Psoas muscle (tissue), 8 donors: Measurements from ENCODE around the gene SLC35G6. TPM values are rescaled to one million over a fixed set of nuclear protein-coding genes. Genes with fewer than 3 reads are reported as not detected.
"Not testable (repeated sequence)": the region's sequence is repeated elsewhere in the genome, so short reads cannot be mapped to it uniquely, and the experiment has no call there.

Source experiments
- ATAC-seq, 4 donors: fragments of 200-7000 bp; cut with Tn5 transposase; one replicate each; pipeline ENCODE4 v1.9.1; 2020; ENCODE audit warnings: moderate library complexity in 3 of 4, mild to moderate bottlenecking in 2 of 4
- DNase-seq, 2 donors: peaks; one replicate each; pipeline ENCODE4 v3.0.0-alpha.2; 2020
- H3K27ac ChIP-seq: fragments of 200-600 bp; one replicate; pipeline ENCODE4 v1.8.0; 2022
- H3K27me3 ChIP-seq, 3 donors: fragments of 200-600 bp in 1 of 3; one replicate each; pipeline versions ENCODE4 v1.6.1 to v1.8.0; 2013 to 2022; ENCODE audit warnings: low read length in 2 of 3, mild to moderate bottlenecking in 2 of 3, moderate library complexity in 1 of 3; ENCODE audit not compliant: insufficient read depth in 3 of 3
- H3K36me3 ChIP-seq, 2 donors: fragments of 200-600 bp in 1 of 2; one replicate each; pipeline versions ENCODE4 v1.6.1 to v1.8.0; 2013 to 2022; ENCODE audit warnings: low read depth in 1 of 2, mild to moderate bottlenecking in 1 of 2, moderate library complexity in 1 of 2; ENCODE audit not compliant: insufficient read depth in 1 of 2
- H3K4me1 ChIP-seq: fragments of 200-600 bp; one replicate; pipeline ENCODE4 v1.8.0; 2022
- H3K4me3 ChIP-seq: fragments of 200-600 bp; one replicate; pipeline ENCODE4 v1.8.0; 2022; ENCODE audit warnings: mild to moderate bottlenecking
- H3K9me3 ChIP-seq: fragments of 200-600 bp; one replicate; pipeline ENCODE4 v1.8.0; 2022
- WGBS, 3 donors: extraction: QIAGEN DNeasy Blood & Tissue Kit; methylation state at CpG; one replicate each; pipeline versions ENCODE4 v1.1.6 to v1.1.7; 2013; 5-methylcytosine and 5-hydroxymethylcytosine counted together
- intact Hi-C, 2 donors: fragments of 100-400 bp; cut with DNase I; formaldehyde crosslinking; loops; one replicate each; pipeline versions ENCODE4 v1.11.0 to v1.14.2; 2022
- polyA plus RNA-seq, 3 donors: library from polyadenylated mRNA; stranded (reverse); fragments of 200-250 nt; gene quantifications; one replicate each; pipeline ENCODE4 v1.2.3, GENCODE V29; 2013
- total RNA-seq, 4 donors: library from RNA; stranded (reverse); fragmentation: NEBNext Ultra II Directional in 2 of 4; extraction: Animal tissue kit (Norgen Biotek cat#: 25700) in 2 of 4; gene quantifications; one replicate each; pipeline versions ENCODE4 v1.2.1 to v1.2.4, GENCODE V29; 2021 to 2023
- TF ChIP-seq, protein P1 (sequence below): fragments of 200-600 bp; IDR thresholded peaks from one replicate; pipeline ENCODE4 v1.8.0; 2022; ENCODE audit warnings: antibody characterized with exemption
- donor health status: healthy with polysubstance abuse.
- donor health status: DM: no; HTN: no; CAD: no; lungs with moderate emphysema.
- donor health status: Bipolar disorder and iron deficiency.
- donor health status: healthy.
- donor health status: DM: yes; HTN: yes; CAD: no.
- donor health status: DM: no; HTN: no; CAD: no.
- donor health status: DM: no; HTN: no; CAD: no.
- donor health status: DM: yes; HTN: yes; CAD: no.

SLC35G6 gene
- total and polyA plus RNA-seq, 7 donors = 0.05 TPM; not detected in 6

DNA sequence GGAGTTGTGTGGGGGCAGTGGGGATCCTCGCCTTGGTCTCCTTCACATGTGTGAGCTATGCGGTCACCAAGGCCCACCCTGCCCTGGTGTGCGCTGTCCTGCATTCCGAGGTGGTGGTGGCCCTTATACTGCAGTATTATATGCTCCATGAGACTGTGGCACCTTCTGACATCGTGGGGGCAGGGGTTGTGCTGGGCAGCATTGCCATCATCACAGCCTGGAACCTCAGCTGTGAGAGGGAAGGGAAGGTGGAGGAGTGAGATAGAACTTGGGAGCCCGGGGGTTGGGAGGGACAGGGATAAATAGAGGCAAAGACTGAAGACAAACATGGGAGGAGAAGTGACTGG is 1.5 kb downstream of the SLC35G6 start:
- WGBS, 3 donors = 57 to 61% (median 60%) methylated on average over 6 of the region's 6 CpGs
- ATAC-seq = not testable (repeated sequence)
- H3K4me3 ChIP-seq = peak overlapping the region; percentile 85

GRCh38 chr17:7483255-7484066 is 2.2 kb downstream of the SLC35G6 start:
- peak; percentile 95 to 98 for DNase-seq
- H3K27me3 ChIP-seq = no peaks in the 10 kb centered on the region
- ATAC-seq = peak; percentile 71 to 79 (median 72)
- 1% methylated on average over 38 of the region's 38 CpGs for WGBS, 3 donors
- peak overlapping the region; percentile 85 for H3K4me3 ChIP-seq
- TF ChIP-seq, protein P1, sequence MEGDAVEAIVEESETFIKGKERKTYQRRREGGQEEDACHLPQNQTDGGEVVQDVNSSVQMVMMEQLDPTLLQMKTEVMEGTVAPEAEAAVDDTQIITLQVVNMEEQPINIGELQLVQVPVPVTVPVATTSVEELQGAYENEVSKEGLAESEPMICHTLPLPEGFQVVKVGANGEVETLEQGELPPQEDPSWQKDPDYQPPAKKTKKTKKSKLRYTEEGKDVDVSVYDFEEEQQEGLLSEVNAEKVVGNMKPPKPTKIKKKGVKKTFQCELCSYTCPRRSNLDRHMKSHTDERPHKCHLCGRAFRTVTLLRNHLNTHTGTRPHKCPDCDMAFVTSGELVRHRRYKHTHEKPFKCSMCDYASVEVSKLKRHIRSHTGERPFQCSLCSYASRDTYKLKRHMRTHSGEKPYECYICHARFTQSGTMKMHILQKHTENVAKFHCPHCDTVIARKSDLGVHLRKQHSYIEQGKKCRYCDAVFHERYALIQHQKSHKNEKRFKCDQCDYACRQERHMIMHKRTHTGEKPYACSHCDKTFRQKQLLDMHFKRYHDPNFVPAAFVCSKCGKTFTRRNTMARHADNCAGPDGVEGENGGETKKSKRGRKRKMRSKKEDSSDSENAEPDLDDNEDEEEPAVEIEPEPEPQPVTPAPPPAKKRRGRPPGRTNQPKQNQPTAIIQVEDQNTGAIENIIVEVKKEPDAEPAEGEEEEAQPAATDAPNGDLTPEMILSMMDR = no peak
- no peaks in the 10 kb centered on the region for H3K9me3 ChIP-seq
- intact Hi-C loops = loop anchor here in 1 of 2 donors (1.0 to 5.0 kb wide), 4 partner anchors 43 to 739 kb away; partner anchors contain the start of gene TMEM256
- peaks cover 48% of the 10 kb centered on the region for H3K4me1 ChIP-seq
- peak overlapping the region; percentile 100 for H3K27ac ChIP-seq
- peaks cover 3 to 4% of the 10 kb centered on the region in 2 donors for H3K36me3 ChIP-seq

More for the DNA sequence above, 1.5 kb downstream of the SLC35G6 start:
- not testable (repeated sequence) for H3K9me3 ChIP-seq, H3K27me3 ChIP-seq, H3K36me3 ChIP-seq, DNase-seq
- Histone ChIP-seq H3K4me1 (peaks cover 51% of the 10 kb centered on the region), H3K27ac (peak overlapping the region; percentile 100)
- intact Hi-C loops = loop anchor here in 1 of 2 donors (5.0 kb wide), 2 partner anchors 360 to 740 kb away; no protein-coding TSS in a partner anchor

- peak within 1 kb of the TSS; percentile 85 for H3K4me3 ChIP-seq
- H3K9me3 ChIP-seq = no peaks in the 10 kb centered on the region
- DNase-seq (peak; percentile 99), ATAC-seq (peak; percentile 81 to 84 (median 82))
- peaks cover 55% of the 10 kb centered on the region for H3K4me1 ChIP-seq
- peaks cover 3 to 4% of the 10 kb centered on the region in 2 donors for H3K36me3 ChIP-seq
- TF ChIP-seq, protein P1 = no peak
- no peaks in the 10 kb centered on the region for H3K27me3 ChIP-seq
- intact Hi-C loops = loop anchor here in 1 of 2 donors (1.0 to 5.0 kb wide), 4 partner anchors 44 to 738 kb away; partner anchors contain the start of gene TMEM256
- H3K27ac ChIP-seq = peak within 1 kb of the TSS; percentile 100
- 0 to 1% (median 0%) methylated on average over 62 to 64 of the region's 64 CpGs for WGBS, 3 donors
Observed at GRCh38 chr17:7484067-7484918, 3.0 kb downstream of the SLC35G6 start, which contains the start of gene POLR2A. Gene POLR2A (plus strand): TSS chr17:7484366.

DNA sequence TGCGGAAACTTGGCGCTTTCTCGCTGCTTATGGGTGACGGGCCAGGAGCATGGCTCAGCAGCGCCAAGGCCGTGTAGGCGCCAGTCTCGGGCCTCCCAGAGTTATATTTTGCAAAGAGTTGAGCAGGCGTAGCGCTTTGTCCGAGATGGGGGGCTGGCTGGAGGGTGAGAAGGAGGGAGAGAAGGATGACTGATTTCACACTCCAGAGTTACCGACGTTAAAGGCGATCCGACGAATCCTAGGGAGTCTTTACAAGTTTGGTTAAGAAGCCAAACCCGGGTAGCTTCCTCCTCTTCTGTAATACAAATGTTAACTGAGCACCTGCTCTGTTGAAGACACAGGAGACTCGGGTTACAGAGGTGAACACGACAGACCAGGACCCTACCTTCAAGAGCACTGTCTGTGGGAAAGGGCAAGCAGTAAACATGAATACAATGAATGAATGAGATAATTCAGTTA is 3.7 kb downstream of the SLC35G6 start:
- intact Hi-C loops = loop anchor here (1.0 to 5.0 kb wide), 6 partner anchors 45 to 737 kb away; partner anchors contain the start of genes KCTD11 (in 2 of the 2), PLSCR3 (in 1 of the 2) and TMEM256 (in 1 of the 2)
- ATAC-seq = no peak

More for the DNA sequence above, 3.7 kb downstream of the SLC35G6 start:
- Histone ChIP-seq H3K36me3 (peaks cover 3 to 4% of the 10 kb centered on the region in 2 donors), H3K4me1 (peaks cover 56% of the 10 kb centered on the region), H3K27me3 (no peaks in the 10 kb centered on the region), H3K9me3 (no peaks in the 10 kb centered on the region), H3K4me3 (peak overlapping the region; percentile 85), H3K27ac (peak overlapping the region; percentile 100)
- TF ChIP-seq, protein P1 = peak; percentile 9
- no peak for DNase-seq
- WGBS, 3 donors = 0 to 1% (median 0%) methylated on average over 19 of the region's 19 CpGs
